GM06990 (cell line): ENCODE measurements around the gene SLX4IP.

Experiments
- DNase-seq: peaks from one replicate; pipeline ENCODE4 v3.0.0-alpha.2; 2011; ENCODE audit not compliant: insufficient read length; ENCODE audit errors: extremely low read depth
- H3K27me3 ChIP-seq: replicated peaks from 2 replicates; pipeline ENCODE4 v1.6.0; 2011; ENCODE audit warnings: low read length; ENCODE audit not compliant: control insufficient read depth, insufficient read depth
- H3K36me3 ChIP-seq: 2 replicates; pipeline ENCODE4 v1.5.1; 2011; ENCODE audit warnings: low read length; ENCODE audit not compliant: control insufficient read depth, insufficient read depth
- H3K4me3 ChIP-seq: replicated peaks from 2 replicates; pipeline ENCODE4 v1.5.1; 2011; ENCODE audit warnings: low read depth, mild to moderate bottlenecking, control low read depth, low read length
- CTCF ChIP-seq: IDR thresholded peaks from 2 replicates; pipeline ENCODE4 v1.5.1; 2011; ENCODE audit warnings: low read length, control low read depth, mild to moderate bottlenecking, inconsistent platforms; ENCODE audit not compliant: insufficient read depth, poor library complexity, severe bottlenecking

The SLX4IP gene

GRCh38 chr20:10469599-10469998 is 34.5 kb downstream of the SLX4IP start:
- H3K4me3 ChIP-seq, result no peak overlapping the region
- TF ChIP-seq CTCF, result peak; percentile 35
- DNase-seq, result no peak
- H3K36me3 ChIP-seq, result no peaks in the 10 kb centered on the region
- H3K27me3 ChIP-seq, result no peaks in the 10 kb centered on the region

DNA sequence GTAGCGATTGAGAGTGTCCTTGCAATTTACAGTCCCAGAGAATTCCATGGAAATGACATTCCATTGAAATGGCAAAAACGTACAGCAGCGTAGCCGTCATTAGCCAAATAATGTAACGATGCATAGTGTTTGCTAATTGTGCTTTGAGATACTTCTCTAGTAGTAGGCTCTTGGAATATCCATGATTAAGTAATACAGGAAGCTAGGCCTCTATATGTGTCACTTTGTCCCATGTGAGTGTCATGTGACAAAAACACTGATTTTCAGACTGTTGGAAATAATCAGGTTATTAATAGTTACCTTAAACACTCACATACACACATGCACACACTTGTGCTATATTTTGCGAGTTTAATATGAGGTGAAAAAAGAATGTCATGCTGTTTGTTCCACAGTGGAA is 35.2 kb downstream of the SLX4IP start:
- H3K36me3 ChIP-seq, result no peaks in the 10 kb centered on the region
- no peak overlapping the region for H3K4me3 ChIP-seq
- H3K27me3 ChIP-seq, result no peaks in the 10 kb centered on the region
- no peak for DNase-seq
- TF ChIP-seq CTCF, result no peak

DNA sequence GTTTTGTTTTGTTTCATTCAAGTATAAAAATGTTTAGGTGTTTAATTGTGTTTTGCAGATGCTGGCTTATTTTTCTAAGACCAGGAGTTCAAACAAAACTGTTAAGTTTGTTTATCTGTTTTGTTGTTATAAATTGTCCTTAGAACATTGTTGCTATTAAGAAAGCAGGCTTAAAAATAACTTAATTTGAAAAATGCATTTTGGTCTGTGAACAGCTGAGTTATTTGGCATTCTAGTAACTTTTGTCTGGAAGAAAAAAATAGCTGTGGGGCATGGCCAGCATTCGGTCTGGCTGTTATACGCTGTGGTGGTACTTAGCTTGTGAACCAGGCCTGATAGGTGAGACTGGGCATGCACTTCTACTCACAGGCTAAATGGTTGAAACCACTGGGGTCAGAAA is 37.8 kb downstream of the SLX4IP start:
- no peak for DNase-seq
- H3K36me3 ChIP-seq, result no peaks in the 10 kb centered on the region
- TF ChIP-seq CTCF, result no peak
- no peaks in the 10 kb centered on the region for H3K27me3 ChIP-seq
- H3K4me3 ChIP-seq, result no peak overlapping the region

- no peak for DNase-seq
- H3K27me3 ChIP-seq, result no peaks in the 10 kb centered on the region
- no peak for TF ChIP-seq CTCF
- H3K36me3 ChIP-seq, result no peaks in the 10 kb centered on the region
- H3K4me3 ChIP-seq, result no peak overlapping the region
These were observed 39.6 kb downstream of the SLX4IP start for GRCh38 chr20:10474606-10475184.

DNA sequence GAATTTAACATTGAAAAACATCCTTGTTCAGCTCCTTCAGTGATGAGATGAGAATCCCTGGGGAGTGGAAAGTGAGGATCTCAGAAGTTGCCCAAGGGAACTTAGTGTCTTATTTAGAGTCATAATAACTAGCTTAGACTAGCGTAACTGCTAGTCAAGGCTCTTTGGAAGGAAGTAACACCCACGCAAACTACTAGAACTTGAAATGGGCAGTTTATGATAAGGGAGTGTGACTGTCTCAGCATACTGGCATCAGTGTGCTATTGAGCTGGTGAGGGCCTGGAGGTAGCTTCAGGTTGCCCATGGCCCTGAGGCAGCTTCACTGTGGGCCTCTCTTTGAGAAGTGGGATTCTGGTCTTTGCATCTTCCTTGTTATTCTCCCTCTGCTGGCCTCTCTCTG is 40.1 kb downstream of the SLX4IP start:
- TF ChIP-seq CTCF, result peak; percentile 11
- Histone ChIP-seq H3K36me3 (no peaks in the 10 kb centered on the region), H3K4me3 (no peak overlapping the region), H3K27me3 (no peaks in the 10 kb centered on the region)
- DNase-seq, result no peak

DNA sequence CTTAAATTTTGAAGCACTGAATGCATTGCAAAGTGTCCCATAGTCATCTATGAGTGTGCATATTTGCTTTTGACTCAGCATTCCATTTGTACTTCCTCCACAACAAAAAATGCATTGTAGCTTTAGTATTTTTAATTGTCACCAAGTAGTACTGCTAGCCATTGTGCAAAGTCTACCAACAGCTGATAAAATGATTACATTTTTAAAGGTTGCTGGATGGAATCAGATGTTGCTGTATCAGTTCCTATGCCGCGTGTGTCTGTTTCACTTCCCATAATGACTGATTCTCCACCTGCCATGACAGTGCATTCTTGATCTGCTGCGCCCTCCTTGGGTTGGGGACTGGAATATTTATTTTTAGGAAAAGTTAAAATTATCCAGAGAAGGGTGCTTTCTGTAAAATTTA is 41.2 kb downstream of the SLX4IP start:
- no peaks in the 10 kb centered on the region for H3K27me3 ChIP-seq
- DNase-seq, result peak; percentile 57
- no peak overlapping the region for H3K4me3 ChIP-seq
- H3K36me3 ChIP-seq, result no peaks in the 10 kb centered on the region
- peak; percentile 52 for TF ChIP-seq CTCF
